Measurements from ENCODE around the gene POLR2H.
"Not testable (repeated sequence)": the region's sequence is repeated elsewhere in the genome, so short reads cannot be mapped to it uniquely, and the experiment has no call there.

The POLR2H gene

GRCh38 chr3:184336547-184337398 is 24.7 kb upstream of the POLR2H start:
- no peak for DNase-seq

DNA sequence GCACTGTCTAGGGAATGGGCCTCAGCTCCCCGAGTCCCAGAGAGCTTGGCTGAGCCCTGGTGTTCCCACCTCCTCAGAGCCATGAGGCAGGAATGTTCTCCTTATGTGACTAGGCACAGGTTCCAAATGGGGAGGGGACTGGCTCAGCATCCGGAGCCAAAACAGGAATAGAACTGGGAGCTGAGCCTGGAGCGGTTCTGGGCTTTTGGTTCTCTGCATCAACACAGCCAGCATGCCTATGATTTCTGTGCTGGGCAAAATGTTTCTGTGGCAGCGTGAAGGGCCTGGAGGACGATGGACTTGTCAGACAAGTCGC is 24.2 kb upstream of the POLR2H start, which contains the start of gene FAM131A:
FAM131A (plus strand) TSS at position 202 of the 316 bp plus-strand sequence; CDS start at position 233, 31 bp downstream.
- DNase-seq, result no peak

DNA sequence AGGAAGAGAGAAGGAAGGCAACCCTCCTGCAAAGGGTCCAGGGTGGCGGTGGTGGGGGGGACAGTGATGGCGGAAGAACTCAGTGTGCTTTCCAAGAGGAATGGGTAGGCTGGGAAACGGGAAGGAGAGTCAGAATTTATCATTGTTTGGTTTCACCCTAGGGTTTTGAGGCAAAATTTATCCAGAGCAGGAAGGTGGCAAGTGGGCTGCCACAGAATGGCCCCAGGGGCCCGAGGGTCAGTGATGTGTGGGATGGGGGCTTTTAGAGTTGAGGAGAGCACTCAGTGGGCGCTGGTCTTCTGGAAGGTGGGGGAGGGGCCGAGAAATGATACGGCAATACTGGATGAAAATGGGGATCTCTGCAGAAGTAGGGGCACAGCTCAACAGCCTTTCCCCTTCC is 23.5 kb upstream of the POLR2H start:
- DNase-seq, result no peak

GRCh38 chr3:184338511-184338945 is 23.0 kb upstream of the POLR2H start:
- no peak for DNase-seq

DNA sequence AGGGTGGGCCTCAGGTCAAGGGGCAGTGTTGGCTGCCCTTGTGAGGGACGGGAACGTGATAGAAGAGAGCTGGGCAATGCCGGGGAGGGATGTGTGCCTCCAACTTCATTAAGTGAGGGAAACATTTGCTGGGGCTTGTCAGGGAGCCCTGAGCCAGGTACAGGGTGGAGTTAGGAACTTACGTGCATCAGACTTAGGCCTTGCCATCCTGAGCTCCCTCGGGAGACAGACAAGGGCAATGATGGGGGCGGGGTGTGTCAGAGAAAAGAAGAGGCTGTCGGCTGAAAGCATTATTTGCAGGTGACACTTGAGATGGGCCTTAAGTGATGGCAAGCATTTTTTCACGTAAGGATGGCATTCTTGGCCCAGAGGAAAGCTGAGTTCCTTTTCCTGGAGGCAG is 22.5 kb upstream of the POLR2H start:
- DNase-seq, result no peak

DNA sequence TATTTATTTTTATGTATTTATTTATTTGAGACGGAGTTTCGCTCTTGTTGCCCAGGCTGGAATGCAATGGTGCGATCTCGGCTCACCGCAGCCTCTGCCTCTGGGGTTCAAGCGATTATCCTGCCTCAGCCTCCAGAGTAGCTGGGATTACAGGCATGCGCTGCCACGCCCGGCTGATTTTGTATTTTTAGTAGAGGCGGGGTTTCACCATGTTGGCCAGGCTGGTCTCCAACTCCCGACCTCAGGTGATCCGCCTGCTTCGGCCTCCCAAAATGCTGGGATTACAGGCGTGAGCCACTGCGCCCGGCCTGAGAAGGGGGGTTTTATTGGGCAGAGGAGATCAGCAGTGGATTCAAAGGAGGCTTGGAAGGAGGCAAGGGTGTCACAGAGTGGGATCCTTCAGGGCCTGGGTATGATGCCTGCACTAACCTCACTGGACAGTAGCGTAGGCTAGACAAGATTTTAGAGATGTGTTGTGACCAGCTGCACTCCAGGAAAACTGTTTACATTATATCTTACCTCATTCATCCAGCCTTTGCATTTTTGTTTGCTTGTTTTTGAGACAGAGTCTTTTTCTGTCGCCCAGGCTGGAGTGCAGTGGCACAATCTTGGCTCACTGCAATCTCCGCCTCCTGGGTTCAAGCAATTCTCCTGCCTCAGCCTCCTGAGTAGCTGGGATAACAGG is 21.9 kb upstream of the POLR2H start:
- not testable (repeated sequence) for DNase-seq

DNA sequence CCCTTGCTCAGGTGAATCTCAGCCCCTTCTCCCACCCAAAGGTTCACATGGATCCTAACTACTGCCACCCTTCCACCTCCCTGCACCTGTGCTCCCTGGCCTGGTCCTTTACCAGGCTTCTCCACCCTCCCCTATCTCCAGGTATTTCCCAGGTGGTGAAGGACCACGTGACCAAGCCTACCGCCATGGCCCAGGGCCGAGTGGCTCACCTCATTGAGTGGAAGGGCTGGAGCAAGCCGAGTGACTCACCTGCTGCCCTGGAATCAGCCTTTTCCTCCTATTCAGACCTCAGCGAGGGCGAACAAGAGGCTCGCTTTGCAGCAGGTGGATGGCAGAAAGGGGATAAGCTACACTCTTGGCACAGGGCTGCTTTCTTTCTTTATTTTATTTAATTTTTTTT is 19.6 kb upstream of the POLR2H start:
- no peak for DNase-seq

DNA sequence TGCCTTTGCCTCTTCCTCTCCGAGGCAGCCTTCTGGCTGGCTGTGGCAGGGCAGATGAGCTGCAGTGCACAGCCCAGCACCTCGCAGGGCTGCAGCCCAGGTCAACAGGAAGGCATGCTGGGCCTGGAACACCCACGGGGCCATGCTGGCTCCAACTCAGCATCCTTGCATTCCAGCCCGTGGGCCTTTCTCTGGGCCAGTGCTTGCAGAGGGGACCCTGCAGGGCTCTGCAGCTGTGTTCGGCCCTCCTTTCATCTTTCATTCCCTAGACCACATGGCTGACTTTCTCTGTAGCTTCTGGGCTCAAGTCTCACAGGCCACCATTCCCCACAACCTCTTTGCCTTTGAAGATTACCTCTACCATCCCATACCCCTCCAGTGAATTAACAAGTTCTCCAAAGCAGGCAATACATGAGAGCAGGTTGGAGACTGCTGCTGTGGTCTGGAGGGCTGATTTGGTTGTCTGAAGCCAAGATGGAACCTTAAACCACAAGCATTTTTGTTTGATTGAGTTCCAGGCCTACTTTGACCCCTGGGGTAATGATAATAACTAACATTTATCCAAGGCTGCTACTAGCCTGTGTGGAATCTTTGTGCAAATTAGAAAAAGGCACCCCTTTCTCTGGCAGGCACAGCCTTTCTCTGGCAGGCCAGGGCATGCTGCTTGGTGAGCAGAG is 18.2 kb upstream of the POLR2H start:
- no peak for DNase-seq

GRCh38 chr3:184344579-184345316 is 16.8 kb upstream of the POLR2H start:
- no peak for DNase-seq

GRCh38 chr3:184345317-184346144 is 16.0 kb upstream of the POLR2H start:
- DNase-seq, result no peak

GRCh38 chr3:184346480-184347190 is 14.9 kb upstream of the POLR2H start:
- DNase-seq, result no peak

- DNase-seq, result no peak
Measured at GRCh38 chr3:184347321-184348056, 14.0 kb upstream of the POLR2H start.

GRCh38 chr3:184348057-184348382 is 13.5 kb upstream of the POLR2H start:
- DNase-seq, result no peak

DNA sequence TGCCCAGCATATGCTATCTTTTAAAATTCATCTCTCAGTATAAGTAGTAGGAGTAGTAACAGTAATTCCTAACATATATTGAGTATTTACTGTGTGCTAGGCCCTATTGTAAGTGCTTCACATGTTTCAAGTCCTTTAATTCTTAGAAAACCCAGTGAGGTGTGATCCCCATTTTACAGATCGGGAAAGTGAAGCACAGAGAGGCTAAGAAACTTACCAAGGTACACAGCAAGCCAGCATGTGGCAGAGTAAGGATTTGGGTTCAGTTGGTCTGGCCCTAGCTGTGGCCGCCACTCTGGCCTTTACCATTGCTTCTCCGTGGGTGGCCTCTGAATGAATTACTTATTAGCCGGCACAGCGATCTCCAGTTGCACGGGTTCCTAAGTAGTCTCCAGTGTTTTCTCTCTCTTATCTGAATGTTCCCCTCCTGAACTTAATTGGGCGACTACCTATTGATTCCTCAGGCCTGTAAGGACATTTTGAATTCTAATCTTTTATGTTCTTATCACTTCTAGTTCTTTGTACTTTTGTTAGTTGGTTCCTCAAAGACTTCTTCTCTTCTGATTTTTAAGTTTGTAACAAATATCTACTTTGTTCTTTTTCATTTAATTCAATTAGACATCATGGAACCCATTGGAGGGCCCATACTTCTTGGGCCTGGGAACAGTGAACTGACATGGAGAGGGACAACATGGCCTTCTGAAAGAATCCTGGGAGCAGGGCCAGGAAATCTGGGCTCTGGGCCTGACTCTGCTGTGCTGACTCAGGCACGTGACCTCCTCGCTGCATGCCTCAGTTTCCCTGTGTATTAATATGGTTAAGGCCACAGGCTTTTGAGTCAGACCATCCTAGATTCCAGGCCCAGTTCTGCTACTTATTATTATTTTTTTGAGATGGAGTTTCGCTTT is 11.7 kb upstream of the POLR2H start:
- DNase-seq, result no peak

- no peak for DNase-seq
Measured at GRCh38 chr3:184350618-184351017, 10.9 kb upstream of the POLR2H start.

DNA sequence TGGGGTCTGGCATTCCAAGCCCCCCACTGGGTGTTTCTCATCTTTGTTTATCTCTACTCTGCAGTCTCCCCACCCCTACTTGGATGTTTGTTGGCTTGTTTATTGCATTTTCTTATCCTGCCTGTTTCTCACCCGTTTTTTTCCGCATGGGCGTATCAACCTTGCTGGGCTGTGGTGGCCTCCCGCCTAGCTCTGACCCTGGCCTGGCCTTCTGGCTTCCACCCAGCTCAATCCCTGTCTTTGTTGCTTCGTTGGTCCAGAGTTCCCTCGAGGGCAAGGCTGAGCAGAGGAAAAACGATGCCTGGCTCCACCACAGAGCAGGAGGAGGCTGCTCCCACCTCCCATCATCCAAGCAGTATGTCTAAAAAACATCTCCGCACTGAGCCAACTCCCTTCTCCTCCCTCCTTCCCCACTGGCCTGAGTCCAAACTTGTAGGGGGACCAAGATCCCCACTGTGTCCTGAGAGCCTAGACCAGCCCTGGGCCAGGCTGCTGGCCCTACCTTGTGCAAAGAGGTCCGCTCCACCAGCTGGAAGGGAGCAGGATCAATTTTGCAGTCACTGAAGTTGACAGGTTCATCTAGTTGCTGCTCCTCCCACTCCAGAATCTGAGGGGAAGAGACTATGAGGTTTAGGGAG is 9.9 kb upstream of the POLR2H start:
- no peak for DNase-seq

GRCh38 chr3:184352149-184352785 is 9.2 kb upstream of the POLR2H start:
- DNase-seq, result no peak

DNA sequence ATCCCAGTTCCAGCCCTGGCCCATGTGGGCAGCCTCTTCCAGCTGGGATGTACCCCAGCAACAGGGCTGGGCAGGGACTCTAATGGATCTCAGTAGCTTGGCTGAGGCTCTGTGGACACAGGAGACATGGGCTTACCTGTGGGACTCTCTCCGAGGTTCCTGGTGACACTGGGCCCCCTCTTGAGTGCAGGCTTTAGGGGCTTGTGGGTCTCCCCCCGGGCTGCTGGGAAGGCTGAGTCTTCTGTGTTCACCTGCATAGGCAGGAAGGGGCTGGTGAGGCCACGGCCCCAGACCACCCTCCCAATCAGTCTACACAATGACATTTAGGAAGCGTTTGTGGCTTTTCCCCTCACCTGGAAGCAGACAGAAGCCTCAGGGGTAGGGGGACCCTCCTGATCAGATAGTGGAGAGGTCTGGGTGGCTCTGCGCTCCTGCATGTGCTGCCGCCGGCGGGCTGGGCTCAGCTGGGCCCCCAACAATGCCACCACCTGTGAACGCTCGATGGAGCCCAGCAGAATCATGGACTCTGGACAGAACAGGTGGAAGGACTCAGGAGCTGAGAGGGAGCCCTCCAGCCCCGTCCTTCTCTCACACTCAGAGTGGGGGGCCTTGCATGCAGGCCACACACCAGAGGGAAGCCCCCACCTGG is 8.5 kb upstream of the POLR2H start:
- no peak for DNase-seq
